GM18520 (cell line): ENCODE measurements around the gene MEF2D.
A peak's percentile ranks its signal among the peaks of the same experiment; 100 is the strongest.

Experiments
- ATAC-seq: cut with Tn5 transposase; IDR thresholded peaks from one replicate; pipeline ENCODE4 v1.9.1; 2021; ENCODE audit not compliant: unreplicated experiment

MEF2D gene

GRCh38 chr1:156430866-156431265 is 69.7 kb downstream of the MEF2D start:
- ATAC-seq = no peak

GRCh38 chr1:156430303-156430702 is 70.3 kb downstream of the MEF2D start:
- ATAC-seq = no peak

- ATAC-seq = no peak
These were observed 71.1 kb downstream of the MEF2D start for GRCh38 chr1:156429313-156430060.

- ATAC-seq = no peak
These were observed 71.8 kb downstream of the MEF2D start for GRCh38 chr1:156428746-156429288.

- no peak for ATAC-seq
These were observed 72.6 kb downstream of the MEF2D start for GRCh38 chr1:156427957-156428356.

GRCh38 chr1:156425943-156426342 is 74.6 kb downstream of the MEF2D start:
- no peak for ATAC-seq

GRCh38 chr1:156424806-156425432 is 75.7 kb downstream of the MEF2D start:
- ATAC-seq = no peak

- no peak for ATAC-seq
These were observed 76.9 kb downstream of the MEF2D start for GRCh38 chr1:156423422-156424352.

- ATAC-seq = no peak
These were observed 77.9 kb downstream of the MEF2D start for GRCh38 chr1:156422602-156423091.

GRCh38 chr1:156421939-156422601 is 78.5 kb downstream of the MEF2D start:
- ATAC-seq = no peak

- ATAC-seq = peak; percentile 70
These were observed 79.3 kb downstream of the MEF2D start for GRCh38 chr1:156421062-156421938.

GRCh38 chr1:156420205-156421061 is 80.1 kb downstream of the MEF2D start:
- no peak for ATAC-seq

GRCh38 chr1:156419854-156420204 is 80.7 kb downstream of the MEF2D start:
- ATAC-seq = no peak

GRCh38 chr1:156418416-156419070 is 82.0 kb downstream of the MEF2D start:
- ATAC-seq = no peak

- ATAC-seq = no peak
These were observed 83.1 kb downstream of the MEF2D start for GRCh38 chr1:156417401-156418020.

GRCh38 chr1:156416993-156417392 is 83.6 kb downstream of the MEF2D start:
- no peak for ATAC-seq

GRCh38 chr1:156414461-156415064 is 86.0 kb downstream of the MEF2D start:
- no peak for ATAC-seq
